ENCODE results near the gene C2orf74. TPM values are rescaled to one million over a fixed set of nuclear protein-coding genes. Genes with fewer than 3 reads are reported as not detected.
"Not testable (repeated sequence)": the region's sequence is repeated elsewhere in the genome, so short reads cannot be mapped to it uniquely, and the experiment has no call there.

Gene C2orf74
- total RNA-seq, 4 donors from 2014 or later: 1.8 to 10.7 (median 2.8) TPM; not detected in 1

GRCh38 chr2:61158356-61158955 is 3.5 kb upstream of the C2orf74 start:
- H3K27me3 ChIP-seq: no peaks in the 10 kb centered on the region
- no peak overlapping the region for H3K4me3 ChIP-seq
- H3K36me3 ChIP-seq: peaks cover 0 to under 1% (median 0%) of the 10 kb centered on the region in 3 donors
- TF ChIP-seq CTCF (IDR thresholded peaks at IDR 0.05): no peak
- no peak for TF ChIP-seq POLR2A (IDR thresholded peaks at IDR 0.05)
- no peaks in the 10 kb centered on the region for H3K9me3 ChIP-seq
- no peak overlapping the region for H3K27ac ChIP-seq
- DNase-seq: no peak
- no peaks in the 10 kb centered on the region for H3K4me1 ChIP-seq

- Histone ChIP-seq H3K4me1 (no peaks in the 10 kb centered on the region), H3K4me3 (no peak overlapping the region), H3K9me3 (no peaks in the 10 kb centered on the region), H3K27ac (no peak overlapping the region), H3K36me3 (peaks cover 0 to 24% (median 0%) of the 10 kb centered on the region in 3 donors), H3K27me3 (no peaks in the 10 kb centered on the region)
- TF ChIP-seq CTCF (IDR thresholded peaks at IDR 0.05) (no peak), POLR2A (IDR thresholded peaks at IDR 0.05) (no peak)
- no peak for DNase-seq
These were observed 733 bp downstream of the C2orf74 start for GRCh38 chr2:61162721-61163120.

- not testable (repeated sequence) for H3K4me3 ChIP-seq, H3K27me3 ChIP-seq, H3K4me1 ChIP-seq, H3K9me3 ChIP-seq, DNase-seq, H3K27ac ChIP-seq
- peaks cover 0 to 24% (median 0%) of the 10 kb centered on the region in 3 donors for H3K36me3 ChIP-seq
These were observed 3.1 kb downstream of the C2orf74 start for GRCh38 chr2:61165082-61165481.

GRCh38 chr2:61165946-61166345 is 4.0 kb downstream of the C2orf74 start:
- Histone ChIP-seq H3K27ac (no peak overlapping the region), H3K9me3 (no peaks in the 10 kb centered on the region), H3K27me3 (no peaks in the 10 kb centered on the region), H3K36me3 (peaks cover 0 to 24% (median 0%) of the 10 kb centered on the region in 3 donors), H3K4me1 (no peaks in the 10 kb centered on the region), H3K4me3 (no peak overlapping the region)
- TF ChIP-seq CTCF (IDR thresholded peaks at IDR 0.05): no peak
- no peak for TF ChIP-seq POLR2A (IDR thresholded peaks at IDR 0.05)
- DNase-seq: no peak

GRCh38 chr2:61167579-61167978 is 5.6 kb downstream of the C2orf74 start:
- no peak for TF ChIP-seq CTCF (IDR thresholded peaks at IDR 0.05)
- TF ChIP-seq POLR2A (IDR thresholded peaks at IDR 0.05): no peak
- Histone ChIP-seq H3K4me1 (no peaks in the 10 kb centered on the region), H3K4me3 (no peak overlapping the region), H3K27me3 (no peaks in the 10 kb centered on the region), H3K9me3 (no peaks in the 10 kb centered on the region), H3K36me3 (peaks cover 0 to 24% (median 0%) of the 10 kb centered on the region in 3 donors), H3K27ac (no peak overlapping the region)
- DNase-seq: no peak

GRCh38 chr2:61172671-61173070 is 10.7 kb downstream of the C2orf74 start:
- TF ChIP-seq CTCF (IDR thresholded peaks at IDR 0.05): no peak
- no peak for TF ChIP-seq POLR2A (IDR thresholded peaks at IDR 0.05)
- Histone ChIP-seq H3K9me3 (no peaks in the 10 kb centered on the region), H3K36me3 (no peaks in the 10 kb centered on the region), H3K27me3 (no peaks in the 10 kb centered on the region), H3K27ac (no peak overlapping the region), H3K4me3 (no peak overlapping the region), H3K4me1 (peaks cover 0 to 5% (median 0%) of the 10 kb centered on the region in 4 donors)
- no peak for DNase-seq

Measured in Peyer's patch (tissue), 4 donors.